ENCODE data around the gene DYTN. TPM values are rescaled to one million over a fixed set of nuclear protein-coding genes. Genes with fewer than 3 reads are reported as not detected.
"Not testable (repeated sequence)": the region's sequence is repeated elsewhere in the genome, so short reads cannot be mapped to it uniquely, and the experiment has no call there.

DYTN gene
- polyA plus RNA-seq, 2 donors: not detected

DNA sequence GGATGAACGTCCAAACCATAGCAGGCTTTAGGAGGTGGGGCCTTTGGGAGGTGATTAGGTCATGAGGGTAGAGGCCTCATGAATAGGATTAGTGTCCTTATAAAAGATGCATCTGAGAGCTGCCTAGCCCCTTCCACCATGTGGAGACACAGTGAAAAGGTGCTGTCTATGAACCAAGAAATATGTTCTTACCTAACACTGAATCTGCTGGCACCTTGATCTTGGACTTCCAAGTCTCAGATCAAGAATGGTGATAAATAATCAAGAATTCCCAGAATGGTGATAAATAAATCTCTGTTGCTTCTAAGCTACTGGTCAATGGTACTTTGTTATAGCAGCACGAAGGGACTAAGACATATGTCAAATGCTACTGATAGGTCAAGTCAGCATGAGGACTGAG, 15.1 kb upstream of the DYTN start:
- no peaks in the 10 kb centered on the region for H3K27me3 ChIP-seq (ENCODE audit: control insufficient read depth in 1 of 2, insufficient read depth in 2 of 2, low read length in 2 of 2)
- H3K36me3 ChIP-seq (ENCODE audit: control insufficient read depth in 2 of 2, insufficient read depth in 2 of 2, low read length in 1 of 2): no peaks in the 10 kb centered on the region
- no peak overlapping the region for H3K4me3 ChIP-seq (ENCODE audit: low read depth in 1 of 2, low read length in 2 of 2)
- no peaks in the 10 kb centered on the region for H3K9me3 ChIP-seq (ENCODE audit: control insufficient read depth in 2 of 2, insufficient read depth in 1 of 2, low read depth in 1 of 2, low read length in 1 of 2)
- 74 to 75% methylated on average over 2 of the region's 2 CpGs for WGBS, 2 donors
- no peaks in the 10 kb centered on the region for H3K4me1 ChIP-seq (ENCODE audit: control insufficient read depth in 2 of 2, insufficient read depth in 2 of 2, low read length in 1 of 2)
- H3K27ac ChIP-seq (ENCODE audit: low read depth in 2 of 2, low read length in 1 of 2): no peak overlapping the region

DNA sequence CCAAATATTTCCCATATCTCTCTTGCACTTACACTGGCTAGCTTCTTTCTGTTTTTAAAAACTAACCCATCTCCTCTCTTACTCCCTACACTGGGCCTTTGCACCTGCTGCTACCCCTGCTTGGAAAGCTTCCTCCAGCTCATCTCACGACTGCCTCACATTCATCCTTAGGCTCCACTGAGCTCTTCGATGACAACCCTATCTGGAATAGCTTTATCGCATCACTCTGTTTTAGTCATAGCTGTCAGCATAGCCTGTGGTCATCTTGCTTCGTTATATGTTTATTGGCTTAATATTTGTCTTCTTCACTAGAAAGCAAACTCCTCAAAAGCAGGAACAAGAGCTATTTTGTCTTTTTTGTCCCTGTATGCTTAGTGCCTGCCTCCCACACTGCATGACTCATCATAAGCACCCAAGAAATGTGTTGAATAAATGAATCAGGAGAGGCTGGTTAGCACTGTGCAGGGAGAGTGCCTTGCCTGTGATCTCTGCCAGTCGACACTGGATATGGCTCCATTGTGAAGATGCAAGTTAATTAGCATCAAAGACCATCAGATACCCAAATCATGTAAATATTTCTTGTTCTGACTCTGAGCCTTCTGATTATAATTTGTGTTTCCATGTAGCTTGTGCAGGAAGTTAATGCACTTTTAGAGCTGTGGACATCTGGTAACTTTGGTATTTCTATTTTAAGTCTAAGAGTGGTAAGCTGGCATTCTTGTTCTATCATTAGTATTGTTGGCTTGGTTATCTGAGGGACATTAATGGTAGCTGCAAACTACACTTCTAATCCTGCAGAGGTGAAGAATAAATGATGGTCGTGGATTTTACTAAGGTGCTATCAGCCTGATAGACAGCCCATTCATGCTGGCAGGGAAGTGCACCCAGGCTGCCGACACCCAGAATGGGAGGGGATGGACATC, 10.3 kb upstream of the DYTN start:
- Histone ChIP-seq H3K9me3 (ENCODE audit: control insufficient read depth in 2 of 2, insufficient read depth in 1 of 2, low read depth in 1 of 2, low read length in 1 of 2) (no peaks in the 10 kb centered on the region), H3K4me3 (ENCODE audit: low read depth in 1 of 2, low read length in 2 of 2) (no peak overlapping the region), H3K27ac (ENCODE audit: low read depth in 2 of 2, low read length in 1 of 2) (no peak overlapping the region), H3K36me3 (ENCODE audit: control insufficient read depth in 2 of 2, insufficient read depth in 2 of 2, low read length in 1 of 2) (no peaks in the 10 kb centered on the region), H3K4me1 (ENCODE audit: control insufficient read depth in 2 of 2, insufficient read depth in 2 of 2, low read length in 1 of 2) (no peaks in the 10 kb centered on the region), H3K27me3 (ENCODE audit: control insufficient read depth in 1 of 2, insufficient read depth in 2 of 2, low read length in 2 of 2) (no peaks in the 10 kb centered on the region)
- 67 to 74% methylated on average over 7 of the region's 7 CpGs for WGBS, 2 donors

DNA sequence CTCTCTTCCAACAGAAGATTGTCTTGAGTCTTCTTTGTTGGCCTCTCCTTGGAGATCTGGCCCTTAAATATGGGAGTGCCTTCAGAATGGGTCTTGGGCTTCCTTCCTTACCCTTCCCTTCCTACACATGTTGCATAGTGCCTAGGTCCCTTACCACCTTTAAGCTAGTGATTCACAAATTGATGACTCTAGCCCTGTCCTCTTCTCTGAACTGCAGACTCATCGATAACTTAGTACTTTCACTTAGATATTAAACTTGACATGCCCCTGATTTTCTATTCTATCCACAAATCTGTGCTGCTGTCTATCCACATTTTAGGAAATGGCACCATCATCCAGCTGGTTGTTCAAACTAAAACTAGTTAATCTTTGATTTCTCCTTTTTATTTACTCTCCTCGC, 9.1 kb upstream of the DYTN start:
- H3K4me1 ChIP-seq (ENCODE audit: control insufficient read depth in 2 of 2, insufficient read depth in 2 of 2, low read length in 1 of 2): no peaks in the 10 kb centered on the region
- H3K27ac ChIP-seq (ENCODE audit: low read depth in 2 of 2, low read length in 1 of 2): no peak overlapping the region
- no peak overlapping the region for H3K4me3 ChIP-seq (ENCODE audit: low read depth in 1 of 2, low read length in 2 of 2)
- no peaks in the 10 kb centered on the region for H3K27me3 ChIP-seq (ENCODE audit: control insufficient read depth in 1 of 2, insufficient read depth in 2 of 2, low read length in 2 of 2)
- no peaks in the 10 kb centered on the region for H3K9me3 ChIP-seq (ENCODE audit: control insufficient read depth in 2 of 2, insufficient read depth in 1 of 2, low read depth in 1 of 2, low read length in 1 of 2)
- no peaks in the 10 kb centered on the region for H3K36me3 ChIP-seq (ENCODE audit: control insufficient read depth in 2 of 2, insufficient read depth in 2 of 2, low read length in 1 of 2)
- WGBS, 2 donors: 84 to 88% methylated on average over 2 of the region's 2 CpGs

DNA sequence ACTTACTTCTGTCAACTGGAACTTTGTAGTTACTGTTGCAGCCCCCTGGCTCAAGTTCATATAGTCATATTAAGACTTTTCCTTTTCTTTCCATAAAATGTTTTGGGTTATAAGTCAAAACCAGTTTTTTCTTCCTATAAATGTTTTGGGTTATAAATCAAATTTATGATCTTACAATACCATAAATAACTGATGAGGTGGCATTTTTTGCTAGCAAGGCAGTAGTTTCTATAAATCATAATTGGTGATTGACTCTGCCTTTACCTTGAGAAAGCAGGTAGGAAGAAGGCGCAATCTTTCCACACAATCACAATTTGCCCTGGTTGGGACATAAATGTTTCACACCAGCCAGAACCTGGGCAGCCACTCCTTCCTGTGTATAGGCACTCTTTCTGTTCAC, 5.1 kb upstream of the DYTN start:
- Histone ChIP-seq H3K9me3 (ENCODE audit: control insufficient read depth in 2 of 2, insufficient read depth in 1 of 2, low read depth in 1 of 2, low read length in 1 of 2) (no peaks in the 10 kb centered on the region), H3K4me3 (ENCODE audit: low read depth in 1 of 2, low read length in 2 of 2) (no peak overlapping the region), H3K27me3 (ENCODE audit: control insufficient read depth in 1 of 2, insufficient read depth in 2 of 2, low read length in 2 of 2) (no peaks in the 10 kb centered on the region), H3K4me1 (ENCODE audit: control insufficient read depth in 2 of 2, insufficient read depth in 2 of 2, low read length in 1 of 2) (no peaks in the 10 kb centered on the region), H3K27ac (ENCODE audit: low read depth in 2 of 2, low read length in 1 of 2) (no peak overlapping the region), H3K36me3 (ENCODE audit: control insufficient read depth in 2 of 2, insufficient read depth in 2 of 2, low read length in 1 of 2) (no peaks in the 10 kb centered on the region)
- WGBS, 2 donors: 88 to 92% methylated on average over 1 of the region's 1 CpG

DNA sequence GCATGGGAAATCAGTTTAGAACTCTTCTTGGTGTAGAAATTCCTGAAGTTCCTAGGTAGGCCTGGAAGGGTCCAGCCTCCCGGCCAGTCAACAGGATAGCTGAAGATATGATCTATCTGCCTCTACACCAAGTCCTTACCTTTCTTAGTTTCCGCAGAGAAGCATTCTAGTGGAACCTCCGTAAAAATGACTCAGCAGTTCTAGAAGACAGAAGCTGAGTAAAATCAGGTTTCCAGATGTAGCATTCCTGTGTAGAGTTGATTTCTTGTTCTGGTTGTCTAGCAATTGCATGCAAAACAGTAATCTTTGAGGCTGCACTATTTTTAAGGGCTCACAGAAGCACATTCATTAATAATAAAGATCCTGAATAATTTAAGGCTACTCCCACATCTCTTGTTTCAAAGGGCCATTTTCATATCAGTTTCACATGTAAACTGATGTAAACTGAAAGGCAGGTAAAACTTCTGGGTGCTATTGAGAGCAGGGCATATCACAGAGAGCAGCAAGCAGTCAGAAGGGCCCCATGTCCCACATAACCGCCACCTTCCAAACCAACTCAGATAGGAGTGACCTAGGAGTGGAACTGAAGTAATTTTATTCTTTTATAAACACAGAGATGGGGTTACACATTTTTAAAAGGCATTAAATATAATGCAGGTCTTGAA, 3.2 kb upstream of the DYTN start:
- Histone ChIP-seq H3K9me3 (ENCODE audit: control insufficient read depth in 2 of 2, insufficient read depth in 1 of 2, low read depth in 1 of 2, low read length in 1 of 2) (no peaks in the 10 kb centered on the region), H3K27ac (ENCODE audit: low read depth in 2 of 2, low read length in 1 of 2) (no peak overlapping the region), H3K4me1 (ENCODE audit: control insufficient read depth in 2 of 2, insufficient read depth in 2 of 2, low read length in 1 of 2) (no peaks in the 10 kb centered on the region), H3K4me3 (ENCODE audit: low read depth in 1 of 2, low read length in 2 of 2) (no peak overlapping the region), H3K36me3 (ENCODE audit: control insufficient read depth in 2 of 2, insufficient read depth in 2 of 2, low read length in 1 of 2) (no peaks in the 10 kb centered on the region), H3K27me3 (ENCODE audit: control insufficient read depth in 1 of 2, insufficient read depth in 2 of 2, low read length in 2 of 2) (no peaks in the 10 kb centered on the region)
- WGBS, 2 donors: 80 to 81% methylated on average over 4 of the region's 4 CpGs

DNA sequence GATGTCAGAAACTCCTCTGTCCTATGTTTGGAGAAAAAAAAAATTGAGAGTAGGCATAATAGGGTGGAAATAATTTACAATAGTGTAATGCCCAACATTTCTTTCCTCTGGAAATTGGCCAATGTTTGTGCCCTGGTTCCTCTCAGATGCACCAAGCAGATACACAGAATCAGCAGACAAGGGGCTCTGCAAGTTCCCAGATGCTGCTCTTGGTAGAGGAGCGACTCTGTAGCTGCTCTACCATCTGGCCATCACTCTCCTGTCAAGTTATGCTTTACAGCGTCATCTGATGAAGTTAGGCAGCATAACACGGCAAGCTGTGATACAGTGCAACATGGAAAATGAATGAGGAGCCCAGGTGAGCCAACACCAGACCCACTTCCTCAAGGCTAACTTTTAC, 1.6 kb downstream of the DYTN start:
- Histone ChIP-seq H3K27ac (ENCODE audit: low read depth in 2 of 2, low read length in 1 of 2) (no peak overlapping the region), H3K9me3 (ENCODE audit: control insufficient read depth in 2 of 2, insufficient read depth in 1 of 2, low read depth in 1 of 2, low read length in 1 of 2) (no peaks in the 10 kb centered on the region), H3K36me3 (ENCODE audit: control insufficient read depth in 2 of 2, insufficient read depth in 2 of 2, low read length in 1 of 2) (no peaks in the 10 kb centered on the region), H3K4me1 (ENCODE audit: control insufficient read depth in 2 of 2, insufficient read depth in 2 of 2, low read length in 1 of 2) (no peaks in the 10 kb centered on the region), H3K4me3 (ENCODE audit: low read depth in 1 of 2, low read length in 2 of 2) (no peak overlapping the region), H3K27me3 (ENCODE audit: control insufficient read depth in 1 of 2, insufficient read depth in 2 of 2, low read length in 2 of 2) (peaks cover 0 to 2% of the 10 kb centered on the region in 2 donors)
- 76 to 86% methylated on average over 3 of the region's 3 CpGs for WGBS, 2 donors

DNA sequence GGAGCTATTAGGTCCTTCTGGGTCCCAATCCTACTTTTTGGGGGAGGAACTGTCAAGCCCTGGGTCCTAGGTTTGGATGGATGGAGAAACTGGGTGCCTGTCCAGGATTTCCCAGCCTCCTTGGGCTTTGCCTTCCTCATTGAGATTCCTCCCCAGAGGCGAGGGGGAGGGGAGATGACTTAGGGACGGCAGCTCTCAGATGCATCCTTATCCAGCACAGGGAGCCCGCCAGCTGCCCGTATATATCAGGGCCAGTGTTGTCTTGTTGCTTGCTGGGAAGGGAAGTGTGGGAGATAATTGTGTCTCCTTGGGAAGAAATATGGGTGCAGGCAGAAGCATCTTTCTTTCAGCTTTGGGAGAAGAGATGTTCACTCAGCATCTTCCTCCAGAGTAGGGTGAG, 3.0 kb downstream of the DYTN start:
- not testable (repeated sequence) for H3K9me3 ChIP-seq (ENCODE audit: control insufficient read depth in 2 of 2, insufficient read depth in 1 of 2, low read depth in 1 of 2, low read length in 1 of 2); H3K36me3 ChIP-seq (ENCODE audit: control insufficient read depth in 2 of 2, insufficient read depth in 2 of 2, low read length in 1 of 2); H3K27ac ChIP-seq (ENCODE audit: low read depth in 2 of 2, low read length in 1 of 2); H3K27me3 ChIP-seq (ENCODE audit: control insufficient read depth in 1 of 2, insufficient read depth in 2 of 2, low read length in 2 of 2); H3K4me1 ChIP-seq (ENCODE audit: control insufficient read depth in 2 of 2, insufficient read depth in 2 of 2, low read length in 1 of 2); H3K4me3 ChIP-seq (ENCODE audit: low read depth in 1 of 2, low read length in 2 of 2)
- 63 to 76% methylated on average over 4 of the region's 4 CpGs for WGBS, 2 donors

DNA sequence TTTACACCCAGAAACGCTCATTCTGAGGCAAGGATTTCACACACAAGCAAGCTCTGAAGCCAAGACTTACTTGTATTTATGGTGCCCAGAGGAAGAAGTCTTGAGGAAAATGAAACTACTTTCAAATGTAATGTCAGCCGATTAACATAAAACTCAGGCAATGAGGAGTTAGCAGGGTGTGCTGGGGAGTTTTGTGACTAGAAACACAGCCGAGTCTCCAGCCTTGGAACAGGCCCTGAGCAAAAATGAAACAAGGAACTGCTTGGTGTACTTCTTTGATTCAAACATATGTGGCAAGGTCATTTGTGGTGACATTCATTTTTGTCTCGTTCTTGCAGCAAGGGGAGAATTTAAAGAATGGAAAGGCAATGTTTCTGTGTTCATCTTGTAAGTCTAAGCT, 4.5 kb downstream of the DYTN start:
- WGBS, 2 donors: 71 to 72% methylated on average over 4 of the region's 4 CpGs
- Histone ChIP-seq H3K4me3 (ENCODE audit: low read depth in 1 of 2, low read length in 2 of 2) (no peak overlapping the region), H3K36me3 (ENCODE audit: control insufficient read depth in 2 of 2, insufficient read depth in 2 of 2, low read length in 1 of 2) (no peaks in the 10 kb centered on the region), H3K4me1 (ENCODE audit: control insufficient read depth in 2 of 2, insufficient read depth in 2 of 2, low read length in 1 of 2) (no peaks in the 10 kb centered on the region), H3K27me3 (ENCODE audit: control insufficient read depth in 1 of 2, insufficient read depth in 2 of 2, low read length in 2 of 2) (peaks cover 0 to 2% of the 10 kb centered on the region in 2 donors), H3K27ac (ENCODE audit: low read depth in 2 of 2, low read length in 1 of 2) (no peak overlapping the region), H3K9me3 (ENCODE audit: control insufficient read depth in 2 of 2, insufficient read depth in 1 of 2, low read depth in 1 of 2, low read length in 1 of 2) (no peaks in the 10 kb centered on the region)

DNA sequence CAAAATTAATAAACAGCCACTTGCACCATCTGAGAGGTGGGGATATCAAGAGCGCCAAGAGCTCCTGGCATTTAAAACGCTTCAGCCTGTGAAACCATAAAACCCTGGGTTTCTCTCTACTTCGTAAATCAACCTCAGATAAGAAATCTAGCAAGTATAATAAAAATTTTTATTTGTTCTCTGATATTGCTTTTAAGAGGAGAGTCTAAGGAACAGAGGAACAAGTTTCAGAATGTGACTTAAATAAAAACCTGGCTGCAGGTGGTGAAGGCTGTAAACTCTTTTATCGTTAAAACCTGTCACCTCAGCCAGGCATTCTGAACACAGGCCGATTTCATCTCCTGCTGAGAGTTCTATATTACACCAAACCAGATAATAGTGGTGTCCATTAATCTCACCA, 9.9 kb downstream of the DYTN start:
- Histone ChIP-seq H3K36me3 (ENCODE audit: control insufficient read depth in 2 of 2, insufficient read depth in 2 of 2, low read length in 1 of 2) (no peaks in the 10 kb centered on the region), H3K27ac (ENCODE audit: low read depth in 2 of 2, low read length in 1 of 2) (no peak overlapping the region)
- 59 to 69% methylated on average over 5 of the region's 5 CpGs for WGBS, 2 donors

More for the DNA sequence above, 9.9 kb downstream of the DYTN start:
- H3K27me3 ChIP-seq (ENCODE audit: control insufficient read depth in 1 of 2, insufficient read depth in 2 of 2, low read length in 2 of 2): peaks cover 0 to 2% of the 10 kb centered on the region in 2 donors
- no peaks in the 10 kb centered on the region for H3K4me1 ChIP-seq (ENCODE audit: control insufficient read depth in 2 of 2, insufficient read depth in 2 of 2, low read length in 1 of 2)
- no peak overlapping the region for H3K4me3 ChIP-seq (ENCODE audit: low read depth in 1 of 2, low read length in 2 of 2)
- H3K9me3 ChIP-seq (ENCODE audit: control insufficient read depth in 2 of 2, insufficient read depth in 1 of 2, low read depth in 1 of 2, low read length in 1 of 2): no peaks in the 10 kb centered on the region
